ENCODE results near the gene CXCL8. TPM values are rescaled to one million over a fixed set of nuclear protein-coding genes. Genes with fewer than 3 reads are reported as not detected.

CXCL8 gene
- total and polyA plus RNA-seq, 4 donors = 0.33 to 3.8 (median 1.1) TPM

- Histone ChIP-seq H3K9me3 (ENCODE audit: control insufficient read depth in 4 of 4, low read length in 3 of 4) (no peaks in the 10 kb centered on the region), H3K4me3 (ENCODE audit: low read depth in 1 of 3, low read length in 3 of 3) (no peak overlapping the region), H3K27me3 (ENCODE audit: control insufficient read depth in 4 of 4, insufficient read depth in 4 of 4, low read length in 3 of 4) (no peaks in the 10 kb centered on the region), H3K36me3 (ENCODE audit: control insufficient read depth in 4 of 4, insufficient read depth in 3 of 4, low read depth in 1 of 4, low read length in 3 of 4) (peaks cover 0 to 2% (median 0%) of the 10 kb centered on the region in 4 donors), H3K4me1 (ENCODE audit: control insufficient read depth in 4 of 4, insufficient read depth in 4 of 4, low read length in 3 of 4) (no peaks in the 10 kb centered on the region), H3K9ac (ENCODE audit: low read depth in 1 of 2, low read length in 2 of 2) (no peak overlapping the region), H3K27ac (ENCODE audit: low read depth in 1 of 2, low read length in 2 of 2) (no peak overlapping the region)
- no peak for DNase-seq (ENCODE audit: low spot score)
- no peak for TF ChIP-seq ZBTB33 (IDR thresholded peaks at IDR 0.05)
- no peak for TF ChIP-seq MAX (IDR thresholded peaks at IDR 0.05)
- no peak for TF ChIP-seq FOXA2 (IDR thresholded peaks at IDR 0.05)
- TF ChIP-seq CTCF (IDR thresholded peaks at IDR 0.05; ENCODE audit: low read depth, low read length, missing input control) = no peak
- TF ChIP-seq SP1 (IDR thresholded peaks at IDR 0.05) = no peak
- TF ChIP-seq NR2F2 (IDR thresholded peaks at IDR 0.05) = no peak
- TF ChIP-seq FOXA1 (IDR thresholded peaks at IDR 0.05) = no peak
- TF ChIP-seq JUND (IDR thresholded peaks at IDR 0.05) = no peak
- TF ChIP-seq TAF1 (conservative IDR thresholded peaks at IDR 0.05) = no peak
- TF ChIP-seq ATF3 (IDR thresholded peaks at IDR 0.05) = no peak
- TF ChIP-seq YY1 (IDR thresholded peaks at IDR 0.05) = no peak
- no peak for TF ChIP-seq HNF4G (IDR thresholded peaks at IDR 0.05)
- no peak for TF ChIP-seq RAD21 (IDR thresholded peaks at IDR 0.05)
- no peak for TF ChIP-seq HNF4A (conservative IDR thresholded peaks at IDR 0.05)
- no peak for TF ChIP-seq EGR1 (IDR thresholded peaks at IDR 0.05; ENCODE audit: low read depth in 2 of 2)
- no peak for TF ChIP-seq GABPA (IDR thresholded peaks at IDR 0.05 in 1 of 2, conservative IDR thresholded peaks at IDR 0.05 in 1 of 2)
- no peak for TF ChIP-seq REST (IDR thresholded peaks at IDR 0.05)
- no peak for TF ChIP-seq RXRA (IDR thresholded peaks at IDR 0.05)
- 85% methylated on average over 1 of the region's 1 CpG for WGBS
Observed at GRCh38 chr4:73753215-73753614, 12.8 kb downstream of the CXCL8 start.

Measured in liver (tissue), 9 donors.